ENCODE results near the gene TMCO1.
A peak's percentile ranks its signal among the peaks of the same experiment; 100 is the strongest.
"Not testable (repeated sequence)": the region's sequence is repeated elsewhere in the genome, so short reads cannot be mapped to it uniquely, and the experiment has no call there.

TMCO1 gene

DNA sequence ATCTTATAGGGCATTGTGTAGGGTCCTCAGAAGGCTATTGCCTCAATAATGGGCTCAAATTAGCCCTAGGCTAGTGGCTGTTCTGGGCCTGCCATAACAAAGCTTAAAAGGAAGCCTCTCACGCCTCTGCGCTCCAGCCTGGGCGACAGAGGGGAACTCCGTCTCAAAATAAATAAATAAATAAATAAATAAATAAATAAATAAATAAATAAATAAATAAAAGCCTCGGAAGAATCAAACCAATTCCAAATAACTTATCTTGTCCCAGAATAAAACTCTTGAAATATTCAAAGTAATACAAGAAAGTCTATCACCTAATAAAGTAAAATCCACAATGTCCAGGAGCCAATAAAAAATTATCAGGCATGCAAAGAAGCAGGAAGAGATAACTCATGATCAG lies 55.9 kb downstream of the TMCO1 start:
- Histone ChIP-seq H3K9me3 (no peaks in the 10 kb centered on the region), H3K4me3 (ENCODE audit: low read depth in 1 of 2, low read length in 1 of 2) (no peak overlapping the region), H3K36me3 (no peaks in the 10 kb centered on the region), H3K27me3 (no peaks in the 10 kb centered on the region), H3K27ac (no peak overlapping the region), H3K4me1 (ENCODE audit: control insufficient read depth in 1 of 2, insufficient read depth in 1 of 2, low read depth in 1 of 2, low read length in 1 of 2) (no peaks in the 10 kb centered on the region)
- TF ChIP-seq, protein P1, sequence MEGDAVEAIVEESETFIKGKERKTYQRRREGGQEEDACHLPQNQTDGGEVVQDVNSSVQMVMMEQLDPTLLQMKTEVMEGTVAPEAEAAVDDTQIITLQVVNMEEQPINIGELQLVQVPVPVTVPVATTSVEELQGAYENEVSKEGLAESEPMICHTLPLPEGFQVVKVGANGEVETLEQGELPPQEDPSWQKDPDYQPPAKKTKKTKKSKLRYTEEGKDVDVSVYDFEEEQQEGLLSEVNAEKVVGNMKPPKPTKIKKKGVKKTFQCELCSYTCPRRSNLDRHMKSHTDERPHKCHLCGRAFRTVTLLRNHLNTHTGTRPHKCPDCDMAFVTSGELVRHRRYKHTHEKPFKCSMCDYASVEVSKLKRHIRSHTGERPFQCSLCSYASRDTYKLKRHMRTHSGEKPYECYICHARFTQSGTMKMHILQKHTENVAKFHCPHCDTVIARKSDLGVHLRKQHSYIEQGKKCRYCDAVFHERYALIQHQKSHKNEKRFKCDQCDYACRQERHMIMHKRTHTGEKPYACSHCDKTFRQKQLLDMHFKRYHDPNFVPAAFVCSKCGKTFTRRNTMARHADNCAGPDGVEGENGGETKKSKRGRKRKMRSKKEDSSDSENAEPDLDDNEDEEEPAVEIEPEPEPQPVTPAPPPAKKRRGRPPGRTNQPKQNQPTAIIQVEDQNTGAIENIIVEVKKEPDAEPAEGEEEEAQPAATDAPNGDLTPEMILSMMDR (IDR thresholded peaks at IDR 0.05): no peak

DNA sequence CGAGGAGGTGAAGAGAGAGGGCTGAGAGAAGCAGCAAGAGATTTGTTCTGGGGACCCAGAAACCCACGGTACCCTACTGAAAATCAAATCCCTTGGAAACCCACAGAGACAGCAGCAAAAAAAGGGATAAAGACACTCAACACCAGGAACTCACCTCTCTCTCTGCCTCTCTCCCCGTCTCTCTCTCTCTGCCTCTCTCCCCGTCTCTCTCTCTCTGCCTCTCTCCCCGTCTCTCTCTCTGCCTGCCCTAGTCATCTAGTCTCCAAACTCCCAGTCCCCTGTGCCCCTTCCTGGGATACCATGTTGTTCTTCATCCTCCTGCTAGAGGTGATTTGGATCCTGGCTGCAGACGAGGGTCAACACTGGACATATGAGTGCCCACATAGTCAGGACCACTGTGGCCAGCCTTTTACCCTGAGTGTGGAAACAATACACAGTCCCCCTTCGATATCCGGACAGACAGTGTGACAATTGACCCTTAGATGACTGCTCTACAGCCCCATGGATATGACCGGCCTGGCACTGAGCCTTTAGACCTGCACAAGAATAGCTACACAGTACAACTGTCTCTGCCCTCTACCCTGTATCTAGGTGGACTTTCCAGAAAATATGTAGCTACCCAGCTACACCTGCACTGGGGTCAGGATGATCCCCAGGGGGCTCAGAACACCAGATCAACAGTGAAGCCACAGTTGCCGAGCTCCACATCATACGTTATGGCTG lies 60.5 kb downstream of the TMCO1 start:
- Histone ChIP-seq H3K9me3 (no peaks in the 10 kb centered on the region), H3K4me1 (ENCODE audit: control insufficient read depth in 1 of 2, insufficient read depth in 1 of 2, low read depth in 1 of 2, low read length in 1 of 2) (no peaks in the 10 kb centered on the region), H3K27ac (no peak overlapping the region), H3K4me3 (ENCODE audit: low read depth in 1 of 2, low read length in 1 of 2) (no peak overlapping the region), H3K27me3 (peaks cover 2% of the 10 kb centered on the region), H3K36me3 (no peaks in the 10 kb centered on the region)
- TF ChIP-seq, protein P1 (IDR thresholded peaks at IDR 0.05): no peak

DNA sequence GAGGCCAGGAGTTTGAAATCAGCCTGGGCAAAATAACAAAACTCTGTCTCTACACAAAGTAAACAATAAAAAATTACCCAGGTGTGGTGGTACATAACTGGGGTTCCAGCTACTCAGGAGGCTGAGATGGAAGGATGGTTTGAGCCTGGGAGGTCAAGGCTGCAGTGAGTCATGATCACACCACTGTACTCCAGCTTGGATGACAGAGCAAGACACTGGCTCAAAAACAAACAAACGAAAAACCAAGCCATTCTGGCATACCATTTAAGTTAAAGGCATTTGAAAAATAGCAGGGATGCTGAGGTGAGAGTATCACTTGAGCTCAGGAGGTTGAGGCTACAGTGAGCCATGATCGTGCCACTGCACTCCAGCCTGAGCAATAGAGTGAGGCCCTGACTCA lies 65.0 kb downstream of the TMCO1 start:
- Histone ChIP-seq H3K27ac (no peak overlapping the region), H3K4me3 (ENCODE audit: low read depth in 1 of 2, low read length in 1 of 2) (no peak overlapping the region), H3K4me1 (ENCODE audit: control insufficient read depth in 1 of 2, insufficient read depth in 1 of 2, low read depth in 1 of 2, low read length in 1 of 2) (peaks cover 0 to 3% of the 10 kb centered on the region in 2 experiments), H3K9me3 (no peaks in the 10 kb centered on the region), H3K36me3 (no peaks in the 10 kb centered on the region), H3K27me3 (peaks cover 2% of the 10 kb centered on the region)
- TF ChIP-seq, protein P1 (IDR thresholded peaks at IDR 0.05): no peak

DNA sequence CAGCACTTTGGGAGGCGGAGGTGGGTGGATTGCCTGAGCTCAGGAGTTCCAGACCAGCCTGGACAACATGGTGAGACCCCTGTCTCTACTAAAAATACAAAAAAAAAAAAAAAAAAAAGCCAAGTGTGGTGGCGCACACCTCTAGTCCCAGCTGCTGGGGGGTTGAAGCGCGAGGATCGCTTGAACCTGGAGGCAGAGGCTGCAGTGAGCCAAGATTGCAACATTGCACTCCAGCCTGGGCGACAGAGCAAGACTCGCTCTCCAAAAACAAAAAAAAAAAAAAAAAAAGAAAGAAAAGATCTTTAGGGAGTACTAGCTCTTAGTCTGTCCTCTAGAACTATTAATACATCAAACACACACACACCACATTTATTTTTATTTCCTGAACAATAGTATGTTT lies 66.7 kb downstream of the TMCO1 start:
- not testable (repeated sequence) for H3K4me3 ChIP-seq (ENCODE audit: low read depth in 1 of 2, low read length in 1 of 2); H3K36me3 ChIP-seq; H3K27me3 ChIP-seq; H3K9me3 ChIP-seq; H3K27ac ChIP-seq
- peaks cover 8 to 11% of the 10 kb centered on the region in 2 experiments for H3K4me1 ChIP-seq (ENCODE audit: control insufficient read depth in 1 of 2, insufficient read depth in 1 of 2, low read depth in 1 of 2, low read length in 1 of 2)

DNA sequence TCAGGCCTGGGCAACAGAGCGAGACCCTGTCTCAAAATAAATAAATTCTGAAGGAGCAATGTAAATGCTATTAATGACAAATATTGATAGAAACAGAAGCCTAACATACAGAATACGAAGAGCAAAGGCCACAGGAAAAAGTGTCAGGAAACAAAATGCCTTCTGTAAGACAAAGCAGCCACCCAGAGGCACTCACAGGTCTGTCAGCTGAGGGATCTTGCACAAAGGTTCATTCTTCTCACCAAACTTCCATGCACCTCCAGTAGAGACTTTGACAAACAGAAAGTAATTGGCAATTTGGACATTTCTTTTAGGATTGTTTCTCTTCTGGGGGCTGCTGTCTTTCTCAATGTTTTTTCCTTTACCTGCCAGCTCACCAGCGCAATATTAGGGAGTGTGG lies 69.1 kb downstream of the TMCO1 start:
- Histone ChIP-seq H3K27ac (no peak overlapping the region), H3K36me3 (no peaks in the 10 kb centered on the region), H3K27me3 (no peaks in the 10 kb centered on the region), H3K4me3 (ENCODE audit: low read depth in 1 of 2, low read length in 1 of 2) (no peak overlapping the region), H3K4me1 (ENCODE audit: control insufficient read depth in 1 of 2, insufficient read depth in 1 of 2, low read depth in 1 of 2, low read length in 1 of 2) (peaks cover 17 to 19% of the 10 kb centered on the region in 2 experiments), H3K9me3 (no peaks in the 10 kb centered on the region)
- TF ChIP-seq, protein P1 (IDR thresholded peaks at IDR 0.05): no peak

DNA sequence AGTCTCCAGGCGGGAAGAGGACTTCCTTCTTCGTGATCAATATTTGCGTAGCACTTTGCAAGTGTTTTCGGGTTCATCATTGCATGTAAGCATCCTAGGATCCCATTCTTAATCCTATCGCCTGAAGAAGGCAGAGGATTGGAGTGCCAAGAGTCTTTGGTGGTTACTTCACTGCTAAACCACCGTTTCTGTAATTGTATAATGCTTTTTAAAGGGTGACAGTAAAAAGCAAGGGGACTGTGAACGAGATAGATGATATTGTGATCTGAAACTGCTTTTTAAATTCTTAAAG lies 70.0 kb downstream of the TMCO1 start:
- TF ChIP-seq, protein P1 (IDR thresholded peaks at IDR 0.05): no peak
- H3K4me1 ChIP-seq (ENCODE audit: control insufficient read depth in 1 of 2, insufficient read depth in 1 of 2, low read depth in 1 of 2, low read length in 1 of 2): peaks cover 17 to 19% of the 10 kb centered on the region in 2 experiments
- peak overlapping the region; percentile 82 to 86 for H3K4me3 ChIP-seq (ENCODE audit: low read depth in 1 of 2, low read length in 1 of 2)
- H3K27ac ChIP-seq: peak overlapping the region; percentile 91
- no peaks in the 10 kb centered on the region for H3K27me3 ChIP-seq
- H3K9me3 ChIP-seq: no peaks in the 10 kb centered on the region
- H3K36me3 ChIP-seq: no peaks in the 10 kb centered on the region

All from neutrophil (primary cell).